Loucy (cell line): ENCODE results near the gene POU4F3.

Experiments
- H2AFZ ChIP-seq: fragments of 200-600 bp; sonication (generic); 2 replicates; pipeline ENCODE4 v1.6.0; 2016; ENCODE audit warnings: antibody characterized with exemption, mild to moderate bottlenecking, low read length, moderate library complexity
- H3F3A ChIP-seq: fragments of 200-600 bp; 2 replicates; pipeline ENCODE4 v1.6.0; 2016; ENCODE audit warnings: antibody characterized with exemption, low read depth, mild to moderate bottlenecking
- H3K27me3 ChIP-seq: fragments of 200-600 bp; sonication (generic); 2 replicates; pipeline ENCODE4 v1.6.1; 2014; ENCODE audit warnings: low read length, mild to moderate bottlenecking; ENCODE audit not compliant: insufficient read depth, poor library complexity, severe bottlenecking
- H3K36me3 ChIP-seq: fragments of 200-600 bp; sonication (generic); 2 replicates; pipeline ENCODE4 v1.6.1; 2016; ENCODE audit warnings: low read length; ENCODE audit not compliant: insufficient read depth
- H3K4me1 ChIP-seq: fragments of 200-600 bp; sonication (generic); 2 replicates; pipeline ENCODE4 v1.5.1; 2014; ENCODE audit warnings: low read length, mild to moderate bottlenecking; ENCODE audit not compliant: insufficient read depth, poor library complexity, severe bottlenecking
- H3K4me2 ChIP-seq: fragments of 200-600 bp; sonication (generic); 2 replicates; pipeline ENCODE4 v1.6.0; 2014; ENCODE audit warnings: antibody characterized with exemption, low read length, low read depth, mild to moderate bottlenecking; ENCODE audit not compliant: poor library complexity, severe bottlenecking
- H3K4me3 ChIP-seq: fragments of 200-600 bp; sonication (generic); 2 replicates; pipeline ENCODE4 v1.5.1; 2014; ENCODE audit warnings: low read length, mild to moderate bottlenecking, mixed read lengths; ENCODE audit not compliant: poor library complexity, severe bottlenecking
- H3K79me2 ChIP-seq: fragments of 200-600 bp; sonication (generic); 2 replicates; pipeline ENCODE4 v1.6.1; 2014; ENCODE audit warnings: low read length; ENCODE audit not compliant: insufficient read depth
- H3K9ac ChIP-seq: fragments of 200-600 bp; sonication (generic); 2 replicates; pipeline ENCODE4 v1.6.0; 2014; ENCODE audit warnings: mild to moderate bottlenecking, low read depth, low read length, moderate library complexity; ENCODE audit not compliant: poor library complexity, severe bottlenecking
- H3K9me2 ChIP-seq: fragments of 200-600 bp; sonication (generic); replicated peaks from 2 replicates; pipeline ENCODE4 v1.6.1; 2016; ENCODE audit warnings: low read depth, low read length, mixed read lengths
- H3K9me3 ChIP-seq: fragments of 200-600 bp; sonication (generic); 2 replicates; pipeline ENCODE4 v1.6.1; 2014; ENCODE audit warnings: mild to moderate bottlenecking, antibody characterized with exemption, low read length, low read depth; ENCODE audit not compliant: insufficient read depth
- H4K20me1 ChIP-seq: fragments of 200-600 bp; sonication (generic); 2 replicates; pipeline ENCODE4 v1.6.0; 2014; ENCODE audit warnings: antibody characterized with exemption, low read length, mild to moderate bottlenecking; ENCODE audit not compliant: insufficient read depth, poor library complexity, severe bottlenecking
- CTCF ChIP-seq: fragments of 200-600 bp; sonication (generic); conservative IDR thresholded peaks from 2 replicates; pipeline ENCODE4 v1.5.1; 2014; ENCODE audit warnings: mild to moderate bottlenecking, antibody characterized with exemption, low read length
- EZH2phosphoT487 ChIP-seq: fragments of 200-600 bp; IDR thresholded peaks from 2 replicates; pipeline ENCODE4 v1.6.1; 2018; ENCODE audit warnings: antibody characterized with exemption, mild to moderate bottlenecking, moderate library complexity, borderline replicate concordance

Gene POU4F3

DNA sequence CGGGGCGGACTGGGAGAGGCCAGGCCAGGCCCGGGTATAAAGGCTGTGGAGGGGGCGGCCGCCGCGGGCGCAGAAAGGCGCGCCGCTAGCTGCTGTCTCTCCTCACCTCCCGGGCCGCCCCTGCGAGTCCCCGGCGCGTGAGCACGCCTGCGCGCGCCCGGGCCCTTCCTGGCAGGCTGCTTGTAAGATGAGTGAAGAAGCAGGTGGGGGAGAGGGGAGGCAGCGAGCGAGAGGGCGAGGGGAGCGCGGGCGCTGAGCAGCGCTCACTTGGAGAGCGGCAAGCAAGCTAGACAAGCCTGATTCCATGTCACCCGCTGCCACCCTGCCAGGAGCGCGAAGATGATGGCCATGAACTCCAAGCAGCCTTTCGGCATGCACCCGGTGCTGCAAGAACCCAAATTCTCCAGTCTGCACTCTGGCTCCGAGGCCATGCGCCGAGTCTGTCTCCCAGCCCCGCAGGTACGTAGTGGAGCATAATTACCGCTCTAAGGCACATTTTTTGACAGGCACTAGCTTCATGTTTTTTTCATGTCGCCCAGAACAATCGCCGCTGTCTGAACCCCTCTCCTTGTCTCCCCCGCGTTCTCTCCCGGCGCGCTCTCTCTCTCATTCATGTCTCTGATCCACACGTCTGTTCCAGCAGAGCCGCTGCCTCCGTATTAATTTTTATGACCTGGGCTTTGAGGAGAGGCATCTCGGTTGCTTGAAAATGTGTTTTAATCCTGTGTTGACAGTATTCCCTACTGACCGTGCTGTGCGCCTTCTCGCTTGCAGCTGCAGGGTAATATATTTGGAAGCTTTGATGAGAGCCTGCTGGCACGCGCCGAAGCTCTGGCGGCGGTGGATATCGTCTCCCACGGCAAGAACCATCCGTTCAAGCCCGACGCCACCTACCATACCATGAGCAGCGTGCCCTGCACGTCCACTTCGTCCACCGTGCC lies at the start of gene POU4F3:
POU4F3 (plus strand) TSS at position 66 of the 941 bp plus-strand sequence; CDS start at position 340, 274 bp downstream.
- Histone ChIP-seq H3F3A (no peaks in the 10 kb centered on the region), H3K4me3 (no peak within 1 kb of the TSS), H2AFZ (no peak within 1 kb of the TSS), H3K36me3 (no peaks in the 10 kb centered on the region), H3K9me2 (no peaks in the 10 kb centered on the region), H3K9me3 (no peaks in the 10 kb centered on the region), H3K4me1 (no peaks in the 10 kb centered on the region), H3K4me2 (no peak within 1 kb of the TSS), H3K79me2 (no peaks in the 10 kb centered on the region), H4K20me1 (no peaks in the 10 kb centered on the region), H3K9ac (no peak within 1 kb of the TSS), H3K27me3 (no peaks in the 10 kb centered on the region)
- no peak for TF ChIP-seq EZH2phosphoT487
- TF ChIP-seq CTCF = no peak

DNA sequence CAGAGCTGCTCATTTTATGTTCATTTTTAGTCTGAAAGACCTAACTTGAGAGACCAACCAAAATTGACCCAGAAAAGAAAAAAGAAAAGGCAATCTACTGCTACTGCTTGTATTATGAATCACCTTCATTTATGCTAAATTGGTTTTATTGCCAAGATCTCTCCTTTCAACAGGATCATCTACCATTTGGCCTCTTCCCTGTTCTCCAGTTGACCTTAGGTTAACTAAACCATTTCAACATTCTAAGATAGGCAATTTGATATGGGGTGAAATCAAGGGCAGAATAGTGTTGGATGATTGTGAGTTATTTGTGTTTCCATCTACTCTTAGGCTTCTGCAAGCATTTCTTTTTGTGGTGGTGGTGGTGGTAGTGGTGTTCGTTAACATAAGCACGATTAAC lies 48.3 kb upstream of the POU4F3 start:
- Histone ChIP-seq H3K36me3 (peaks cover 18% of the 10 kb centered on the region), H3K27me3 (no peaks in the 10 kb centered on the region), H3K9ac (no peak overlapping the region), H3K4me2 (no peak overlapping the region), H3K4me1 (no peaks in the 10 kb centered on the region), H4K20me1 (no peaks in the 10 kb centered on the region), H3K79me2 (no peaks in the 10 kb centered on the region), H3F3A (no peaks in the 10 kb centered on the region), H3K9me3 (no peaks in the 10 kb centered on the region), H3K4me3 (no peak overlapping the region), H3K9me2 (no peaks in the 10 kb centered on the region), H2AFZ (no peak overlapping the region)
- TF ChIP-seq CTCF (no peak), EZH2phosphoT487 (no peak)

DNA sequence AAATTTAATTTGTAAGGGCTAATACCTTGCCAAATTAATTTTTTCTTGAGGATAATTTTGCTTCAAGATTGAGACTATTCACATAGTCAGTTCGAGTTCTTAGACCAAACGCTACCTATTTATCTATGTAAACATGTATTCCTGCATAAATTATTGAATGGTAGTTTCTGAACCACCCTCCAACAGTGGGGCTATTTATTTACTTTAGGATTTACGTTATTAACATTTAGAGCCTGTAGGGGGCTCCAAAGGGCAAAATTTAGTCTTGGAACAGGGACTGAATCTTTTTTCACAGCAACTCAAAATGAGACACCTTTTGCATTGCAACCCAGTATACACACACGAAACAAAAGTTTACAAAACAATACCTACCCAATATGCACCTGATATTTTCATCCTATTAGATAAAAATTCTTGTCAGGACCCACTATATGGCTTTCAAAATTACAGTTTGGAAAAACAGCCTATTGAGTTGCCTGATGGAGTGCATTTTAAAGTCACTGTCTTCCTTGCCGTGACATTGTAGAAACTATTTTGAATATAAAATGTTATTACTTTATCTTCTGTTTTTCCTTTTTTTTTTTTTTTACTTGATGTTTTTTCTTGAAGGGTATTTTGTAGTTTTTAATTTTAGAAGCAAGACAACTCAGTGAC lies 47.1 kb upstream of the POU4F3 start:
- H3K9ac ChIP-seq = no peak overlapping the region
- no peaks in the 10 kb centered on the region for H3F3A ChIP-seq

More for the DNA sequence above, 47.1 kb upstream of the POU4F3 start:
- Histone ChIP-seq H4K20me1 (no peaks in the 10 kb centered on the region), H3K4me2 (no peak overlapping the region), H3K4me1 (no peaks in the 10 kb centered on the region), H2AFZ (no peak overlapping the region), H3K9me2 (no peaks in the 10 kb centered on the region), H3K9me3 (no peaks in the 10 kb centered on the region), H3K36me3 (peaks cover 9% of the 10 kb centered on the region; the same call in 1 of the 2 replicates), H3K79me2 (no peaks in the 10 kb centered on the region), H3K4me3 (no peak overlapping the region), H3K27me3 (no peaks in the 10 kb centered on the region)
- TF ChIP-seq EZH2phosphoT487 (no peak), CTCF (peak; percentile 73)
